ENCODE data around the gene MEX3D.

MEX3D gene

DNA sequence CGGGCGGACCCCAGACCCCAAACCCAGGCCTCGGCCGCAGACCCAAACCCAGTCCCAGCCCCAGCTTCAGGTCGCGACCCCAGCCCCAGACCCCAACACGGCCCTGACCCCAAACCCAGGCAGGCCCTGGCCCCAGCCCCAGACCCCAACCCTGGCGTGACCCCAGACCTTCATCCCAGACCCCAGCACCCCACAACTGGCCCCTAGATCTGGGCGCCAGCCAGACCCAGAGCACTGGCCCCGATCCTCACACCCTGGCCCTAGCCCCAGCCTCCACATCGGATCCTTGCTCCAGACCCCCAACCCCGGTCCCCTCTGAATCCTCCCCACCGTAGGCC, 17.1 kb upstream of the MEX3D start:
- no peak overlapping the region for H3K27ac ChIP-seq
- TF ChIP-seq ZFX (IDR thresholded peaks at IDR 0.05; ENCODE audit: borderline replicate concordance) = no peak
- TF ChIP-seq, protein P1, sequence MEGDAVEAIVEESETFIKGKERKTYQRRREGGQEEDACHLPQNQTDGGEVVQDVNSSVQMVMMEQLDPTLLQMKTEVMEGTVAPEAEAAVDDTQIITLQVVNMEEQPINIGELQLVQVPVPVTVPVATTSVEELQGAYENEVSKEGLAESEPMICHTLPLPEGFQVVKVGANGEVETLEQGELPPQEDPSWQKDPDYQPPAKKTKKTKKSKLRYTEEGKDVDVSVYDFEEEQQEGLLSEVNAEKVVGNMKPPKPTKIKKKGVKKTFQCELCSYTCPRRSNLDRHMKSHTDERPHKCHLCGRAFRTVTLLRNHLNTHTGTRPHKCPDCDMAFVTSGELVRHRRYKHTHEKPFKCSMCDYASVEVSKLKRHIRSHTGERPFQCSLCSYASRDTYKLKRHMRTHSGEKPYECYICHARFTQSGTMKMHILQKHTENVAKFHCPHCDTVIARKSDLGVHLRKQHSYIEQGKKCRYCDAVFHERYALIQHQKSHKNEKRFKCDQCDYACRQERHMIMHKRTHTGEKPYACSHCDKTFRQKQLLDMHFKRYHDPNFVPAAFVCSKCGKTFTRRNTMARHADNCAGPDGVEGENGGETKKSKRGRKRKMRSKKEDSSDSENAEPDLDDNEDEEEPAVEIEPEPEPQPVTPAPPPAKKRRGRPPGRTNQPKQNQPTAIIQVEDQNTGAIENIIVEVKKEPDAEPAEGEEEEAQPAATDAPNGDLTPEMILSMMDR (IDR thresholded peaks at IDR 0.05) = no peak

DNA sequence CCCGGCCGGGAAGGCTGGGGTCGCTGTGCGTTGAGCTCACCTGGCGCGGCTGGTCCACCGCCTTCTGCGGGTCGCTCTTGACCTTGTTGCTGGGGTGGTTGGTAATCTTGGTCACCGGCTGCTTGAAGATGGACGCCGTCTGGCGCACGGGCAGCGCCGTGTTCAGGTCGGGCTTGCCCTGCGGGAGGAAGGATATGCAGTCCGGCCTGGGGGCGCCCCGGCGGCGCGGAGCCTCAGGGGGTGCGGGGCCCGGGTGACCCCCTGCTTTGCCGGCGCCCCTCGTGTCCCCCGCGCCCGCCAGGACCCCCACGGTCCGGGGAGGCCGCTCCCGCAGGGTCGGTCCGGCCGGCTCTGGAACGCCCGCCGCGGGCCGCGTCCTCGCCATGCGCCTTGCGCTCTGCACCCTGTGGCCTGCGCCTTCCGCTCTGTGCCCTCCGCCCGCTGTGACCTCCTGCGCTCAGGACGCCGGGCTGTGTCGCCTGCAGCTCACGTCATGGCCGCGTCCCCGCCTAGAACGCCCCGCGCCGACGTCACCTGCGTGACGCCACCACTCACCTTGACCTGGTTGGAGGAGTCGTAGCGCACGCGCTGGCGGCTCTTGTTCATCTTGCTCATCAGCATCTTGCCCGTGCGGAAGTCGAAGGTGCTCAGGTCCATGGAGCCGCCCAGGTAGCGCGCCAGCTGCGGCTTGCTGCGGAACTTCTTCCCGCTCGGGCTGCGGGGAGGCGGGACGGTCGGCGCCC, 16.5 kb upstream of the MEX3D start:
- no peak for TF ChIP-seq ZFX (IDR thresholded peaks at IDR 0.05; ENCODE audit: borderline replicate concordance)
- TF ChIP-seq, protein P1 (IDR thresholded peaks at IDR 0.05) = no peak
- H3K27ac ChIP-seq = no peak overlapping the region

DNA sequence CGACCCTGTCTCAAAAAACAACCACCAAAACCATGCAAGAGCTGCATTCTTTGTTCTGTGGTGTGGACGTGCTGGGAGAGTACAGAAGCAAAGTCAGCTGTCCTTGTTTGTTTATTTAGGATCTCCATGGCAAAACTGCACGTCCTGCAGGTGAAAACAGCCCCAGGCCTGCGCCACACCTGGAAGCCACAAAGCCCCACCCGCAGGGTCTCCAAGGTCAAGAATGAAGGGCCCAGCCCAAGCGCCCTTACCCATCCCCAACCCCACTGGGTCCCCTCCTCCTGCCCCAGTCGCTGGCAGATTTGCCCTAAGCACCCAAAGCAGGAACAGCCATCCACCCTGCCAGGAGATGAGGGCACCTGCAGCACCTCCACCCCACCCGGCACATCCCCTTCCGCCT, 14.1 kb upstream of the MEX3D start:
- peak overlapping the region; percentile 25; the same call in 1 of the 2 replicates for H3K27ac ChIP-seq
- no peak for TF ChIP-seq ZFX (IDR thresholded peaks at IDR 0.05; ENCODE audit: borderline replicate concordance)
- TF ChIP-seq, protein P1 (IDR thresholded peaks at IDR 0.05) = no peak

DNA sequence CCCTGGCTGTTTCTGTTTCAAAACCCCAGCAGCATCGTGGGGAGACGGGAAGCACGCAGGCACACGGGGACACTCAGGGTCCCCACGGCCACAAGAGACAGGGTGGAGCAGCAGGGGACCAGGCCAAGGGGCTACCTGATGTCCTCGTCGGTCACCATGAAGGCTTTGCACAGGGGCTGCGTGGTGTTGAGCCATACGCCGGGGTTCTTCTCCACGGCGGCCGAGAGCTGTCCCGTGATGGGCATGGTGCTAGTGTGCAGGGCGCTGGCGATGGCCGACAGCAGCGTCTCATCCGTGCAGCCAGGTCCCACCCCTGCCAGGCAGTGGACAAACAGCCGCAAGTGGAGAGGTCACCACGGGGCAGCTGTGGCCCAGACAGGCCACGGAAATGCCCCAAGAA, 12.8 kb upstream of the MEX3D start:
- H3K27ac ChIP-seq = no peak overlapping the region
- no peak for TF ChIP-seq ZFX (IDR thresholded peaks at IDR 0.05; ENCODE audit: borderline replicate concordance)
- TF ChIP-seq, protein P1 (IDR thresholded peaks at IDR 0.05) = no peak

DNA sequence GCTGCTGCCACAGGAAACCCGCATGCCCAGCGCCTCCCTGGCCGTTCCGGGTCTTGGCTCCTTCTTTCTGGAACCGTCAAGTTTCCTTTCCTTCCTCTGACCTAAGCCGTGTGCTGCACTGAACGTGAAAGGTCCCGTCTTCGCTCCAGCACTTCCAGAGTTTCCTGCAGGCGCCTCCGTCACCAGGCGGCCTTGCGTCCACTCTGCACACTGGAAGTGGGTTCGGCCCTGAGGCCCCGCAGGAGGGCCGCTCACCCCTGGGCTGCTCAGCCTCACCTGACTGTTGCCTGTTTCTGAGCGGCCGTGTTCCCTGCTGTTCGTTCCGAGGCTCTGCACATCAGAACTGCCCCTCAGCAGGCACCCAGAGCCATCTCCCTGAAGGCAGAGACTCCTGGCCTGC, 12.3 kb upstream of the MEX3D start:
- no peak overlapping the region for H3K27ac ChIP-seq
- TF ChIP-seq, protein P1 (IDR thresholded peaks at IDR 0.05) = no peak
- no peak for TF ChIP-seq ZFX (IDR thresholded peaks at IDR 0.05; ENCODE audit: borderline replicate concordance)

DNA sequence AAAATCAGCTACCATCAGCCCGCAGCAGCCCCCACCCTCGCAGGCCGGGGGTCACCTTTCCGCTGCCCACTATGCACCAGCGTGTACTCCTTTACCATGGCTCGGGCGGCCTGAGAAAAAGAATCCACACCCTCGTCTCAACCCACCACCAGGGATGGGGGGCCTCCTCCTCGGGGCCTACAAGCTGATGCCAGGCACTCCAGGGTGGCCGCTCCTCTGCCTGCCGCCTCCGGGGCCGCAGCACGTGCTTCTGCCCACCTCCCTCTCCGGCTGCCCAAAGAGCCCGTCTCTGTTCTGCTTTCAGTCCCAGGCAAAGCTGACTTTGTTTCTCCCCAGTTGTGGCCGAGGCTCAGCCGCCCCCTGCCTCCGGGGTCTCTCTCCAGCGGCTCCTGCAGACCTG, 11.1 kb upstream of the MEX3D start:
- TF ChIP-seq, protein P1 (IDR thresholded peaks at IDR 0.05) = no peak
- no peak for TF ChIP-seq ZFX (IDR thresholded peaks at IDR 0.05; ENCODE audit: borderline replicate concordance)
- no peak overlapping the region for H3K27ac ChIP-seq

DNA sequence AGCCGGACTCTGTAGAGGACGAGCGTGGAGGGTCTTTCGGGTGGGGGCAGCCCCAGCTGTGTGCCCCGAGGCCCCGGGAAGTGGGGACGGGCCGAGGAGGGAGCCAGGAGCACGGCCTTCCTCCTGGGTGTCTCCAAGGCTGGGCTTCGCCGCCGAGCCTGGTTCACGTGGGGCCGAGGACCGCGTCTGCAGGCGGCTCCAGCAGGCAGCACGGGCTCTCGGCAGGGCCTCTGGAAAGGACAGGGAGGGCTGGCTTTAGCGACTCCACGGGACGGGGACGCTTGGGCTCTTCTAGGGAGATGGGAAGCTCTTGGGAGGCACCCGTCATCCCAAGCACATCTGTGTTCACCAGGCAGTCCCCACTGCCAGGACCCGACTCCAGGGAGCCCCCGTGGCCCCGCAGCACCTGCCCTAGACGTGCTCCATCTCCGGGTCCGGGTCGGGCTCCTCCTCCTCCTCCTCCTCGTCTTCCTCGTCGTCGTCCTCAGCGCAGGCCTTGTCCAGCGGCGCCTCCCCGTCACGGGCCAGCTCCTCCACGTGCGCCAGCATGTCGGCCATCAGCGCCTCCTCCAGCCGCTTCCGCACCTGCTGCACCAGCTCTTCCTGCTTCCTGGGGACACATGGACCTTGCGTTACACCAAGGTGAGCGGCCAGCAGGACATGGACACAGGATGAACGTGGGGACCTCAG, 9.9 kb upstream of the MEX3D start:
- no peak overlapping the region for H3K27ac ChIP-seq
- TF ChIP-seq, protein P1 (IDR thresholded peaks at IDR 0.05) = no peak
- no peak for TF ChIP-seq ZFX (IDR thresholded peaks at IDR 0.05; ENCODE audit: borderline replicate concordance)
